Endothelial cell of umbilical vein (primary cell): Measurements from ENCODE around the gene SRSF9.

ENCODE experiments used
- CTCF ChIP-seq, 2 donors: IDR thresholded peaks; 1 replicate in 1 of 2; 2 replicates in 1 of 2; pipeline ENCODE4 v1.5.1; 2011; ENCODE audit warnings: low read length in 2 of 2, mild to moderate bottlenecking in 2 of 2, moderate library complexity in 2 of 2, control low read depth in 1 of 2, inconsistent platforms in 1 of 2, low read depth in 1 of 2; ENCODE audit not compliant: insufficient read depth in 1 of 2; ENCODE audit errors: extremely low read depth in 1 of 2
- EZH2 ChIP-seq: IDR thresholded peaks from 2 replicates; pipeline ENCODE4 v1.6.1; 2012; ENCODE audit warnings: borderline replicate concordance, low read depth, mild to moderate bottlenecking, moderate library complexity, low read length, inconsistent platforms; ENCODE audit not compliant: severe bottlenecking
- JUN ChIP-seq: IDR thresholded peaks from 2 replicates; pipeline ENCODE4 v1.6.1; 2011; ENCODE audit warnings: borderline replicate concordance, low read depth; ENCODE audit not compliant: insufficient read length, insufficient read depth
- MAX ChIP-seq: IDR thresholded peaks from 2 replicates; pipeline ENCODE4 v1.6.1; 2011; ENCODE audit not compliant: insufficient read depth, insufficient read length
- MYC ChIP-seq: IDR thresholded peaks from one replicate; pipeline ENCODE4 v1.6.1; 2011; ENCODE audit warnings: mild to moderate bottlenecking, low read depth, low read length
- POLR2A ChIP-seq: IDR thresholded peaks from 2 replicates; pipeline ENCODE4 v1.6.1; 2012; ENCODE audit warnings: low read depth, mild to moderate bottlenecking, control low read depth, low read length
- POLR2AphosphoS5 ChIP-seq: IDR thresholded peaks from 2 replicates; pipeline ENCODE4 v1.6.1; 2012; ENCODE audit warnings: low read depth, mild to moderate bottlenecking, control low read depth, low read length, moderate library complexity; ENCODE audit not compliant: insufficient read depth

- TF ChIP-seq POLR2A = no peak
- no peak for TF ChIP-seq POLR2AphosphoS5
- TF ChIP-seq CTCF (IDR thresholded peaks at IDR 0.05; ENCODE audit: extremely low read depth in 1 of 2, insufficient read depth in 1 of 2, low read depth in 1 of 2, low read length in 2 of 2) = no peak
- TF ChIP-seq MAX = no peak
- no peak for TF ChIP-seq MYC
- TF ChIP-seq JUN = no peak
- TF ChIP-seq EZH2 = no peak
These were observed 3.0 kb upstream of the SRSF9 start for GRCh38 chr12:120472521-120472920.
